Keratinocyte (primary cell): ENCODE results near the gene BCL2L11.

ENCODE experiments used
- CTCF ChIP-seq, 3 experiments: IDR thresholded peaks in 1 of 3; conservative IDR thresholded peaks in 1 of 3; optimal IDR thresholded peaks in 1 of 3; 2 replicates in 2 of 3; 3 replicates in 1 of 3; pipeline versions ENCODE3 to v1.5.1; 2011; ENCODE audit warnings: low read length in 3 of 3, mild to moderate bottlenecking in 3 of 3, moderate library complexity in 2 of 3, control low read depth in 1 of 3, inconsistent platforms in 1 of 3; ENCODE audit not compliant: insufficient read depth in 2 of 3; ENCODE audit errors: extremely low read depth in 1 of 3
- EZH2 ChIP-seq: IDR thresholded peaks from one replicate; pipeline ENCODE4 v1.6.1; 2012; ENCODE audit warnings: inconsistent platforms, mild to moderate bottlenecking, low read length, moderate library complexity

- TF ChIP-seq CTCF (optimal IDR thresholded peaks at IDR 0.05 in 1 of 3, IDR thresholded peaks at IDR 0.05 in 1 of 3, conservative IDR thresholded peaks at IDR 0.05 in 1 of 3; ENCODE audit: extremely low read depth in 1 of 3, insufficient read depth in 2 of 3, low read length in 3 of 3) (no peak), EZH2 (no peak)
Observed at GRCh38 chr2:111191877-111192276, 71.2 kb downstream of the BCL2L11 start.
